Inflammatory macrophage treated with lipopolysaccharide for 1 hour (primary cell): Measurements from ENCODE around the gene PPFIBP1.
"Not testable (repeated sequence)": the region's sequence is repeated elsewhere in the genome, so short reads cannot be mapped to it uniquely, and the experiment has no call there.

ENCODE experiments used
- DNase-seq, 2 donors: peaks; one replicate each; pipeline ENCODE4 v3.0.0-alpha.2; 2020 to 2022

The PPFIBP1 gene

DNA sequence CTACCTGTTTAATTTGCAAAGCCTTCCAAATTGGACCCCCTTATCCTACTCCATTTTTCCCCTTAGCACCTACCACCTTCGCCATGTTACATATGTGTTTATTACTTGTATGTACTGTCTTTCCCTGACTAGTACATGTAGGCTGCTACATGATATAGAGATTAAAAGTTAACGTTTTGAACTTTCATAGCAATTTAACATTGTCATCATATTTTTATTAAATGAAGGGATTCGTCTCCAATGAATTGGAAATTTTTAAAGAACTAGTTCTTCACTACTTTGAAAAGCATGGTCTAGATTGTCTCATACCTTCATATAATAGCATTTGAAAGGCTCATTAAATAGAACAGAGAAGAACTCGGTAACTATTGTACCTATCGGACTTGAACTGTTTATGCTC is 107.4 kb downstream of the PPFIBP1 start:
- no peak for DNase-seq

DNA sequence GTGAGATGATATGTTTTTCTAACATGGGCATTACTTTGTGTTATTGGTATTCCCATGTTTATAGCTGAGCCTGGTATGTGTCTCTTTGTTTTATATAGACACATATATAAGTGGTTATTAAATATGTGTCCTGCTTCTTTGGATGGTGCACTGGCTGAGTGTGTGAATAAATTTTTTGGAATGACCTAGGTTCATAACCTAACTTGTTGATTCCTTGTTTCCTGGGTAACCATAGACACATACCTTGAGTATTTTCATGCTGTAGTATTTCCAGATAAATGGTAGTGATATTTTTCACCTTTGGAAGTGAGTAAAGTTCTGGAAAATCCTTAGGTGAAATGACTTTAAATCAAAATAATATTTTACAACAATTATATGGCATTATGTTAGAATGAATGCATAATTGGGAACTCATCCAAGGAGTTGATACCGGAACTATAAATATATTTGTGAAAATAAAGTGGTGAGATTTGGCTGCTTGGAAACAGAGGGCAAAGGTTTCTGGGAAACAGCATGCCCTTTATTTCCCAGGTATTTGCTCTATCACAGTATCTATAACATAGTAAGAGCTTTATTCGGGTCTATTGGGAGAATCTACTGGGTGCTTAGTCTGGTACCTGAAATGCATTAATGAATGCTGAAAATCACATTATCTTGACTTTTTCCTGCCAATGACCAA is 107.9 kb downstream of the PPFIBP1 start:
- no peak for DNase-seq

DNA sequence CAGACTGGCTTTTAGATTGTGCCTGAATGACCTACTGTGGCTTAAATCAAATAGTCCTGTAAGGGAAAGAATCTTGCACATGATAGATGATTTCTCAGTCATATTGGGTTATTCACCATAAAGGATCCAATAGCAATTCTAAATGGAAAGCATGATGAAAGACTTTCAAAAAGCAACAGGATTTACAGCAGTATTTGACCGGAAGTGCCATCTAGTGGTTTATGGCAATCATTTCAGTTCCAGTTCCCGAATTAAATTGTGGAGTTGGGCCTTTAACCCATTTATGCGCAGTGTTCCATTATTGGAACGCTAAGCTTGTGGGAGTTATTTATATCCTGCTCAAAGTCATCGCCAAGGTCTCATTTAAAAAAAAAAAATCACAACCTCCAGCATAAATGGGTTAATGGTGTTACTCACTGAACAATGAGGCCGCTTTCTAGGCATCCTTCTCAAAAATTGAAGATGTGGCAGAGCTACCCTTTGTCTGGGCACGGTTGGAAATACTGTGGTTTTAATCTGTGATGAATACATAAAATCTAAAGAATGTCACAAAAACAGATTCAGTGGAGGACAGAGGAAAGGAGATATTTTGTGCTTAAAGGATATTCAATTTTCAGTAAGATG is 111.5 kb downstream of the PPFIBP1 start:
- DNase-seq: peak; percentile 52 to 69

DNA sequence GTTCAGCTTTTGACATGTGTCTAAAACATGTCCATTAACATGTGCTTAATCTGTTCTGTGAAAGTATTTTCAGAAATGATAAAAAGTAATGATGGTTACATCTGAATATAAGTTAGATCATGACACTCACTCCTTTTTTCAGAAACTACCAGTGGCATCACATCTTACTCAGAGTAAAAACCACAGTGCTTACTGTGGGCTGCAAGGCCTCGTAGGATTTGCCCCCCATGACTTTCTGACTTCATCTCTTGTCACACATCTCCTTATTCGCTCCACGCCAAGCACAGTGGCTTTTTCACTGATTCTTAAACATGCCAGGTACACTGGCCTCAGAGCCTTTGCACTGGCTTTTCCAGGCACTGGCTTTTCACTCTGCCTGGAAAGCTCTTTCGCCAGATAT is 112.6 kb downstream of the PPFIBP1 start:
- not testable (repeated sequence) for DNase-seq

DNA sequence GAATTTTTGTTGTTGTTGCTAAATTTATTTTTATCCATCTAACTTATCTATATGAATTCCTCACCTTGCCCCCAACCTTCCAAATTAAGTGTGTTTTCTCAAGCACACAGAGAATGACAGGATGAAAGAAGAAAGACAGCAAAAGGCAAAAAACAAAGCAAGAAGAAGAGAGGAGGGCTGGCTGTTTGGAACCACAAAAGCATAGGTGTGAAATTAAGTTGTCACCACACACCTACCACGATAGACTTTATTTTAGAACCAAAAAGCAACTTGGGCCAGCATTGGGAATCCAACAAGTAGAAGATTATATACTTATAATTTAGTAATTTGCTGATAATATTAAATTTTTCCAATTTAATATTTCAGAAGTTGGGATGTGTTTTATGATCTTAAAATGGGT is 113.5 kb downstream of the PPFIBP1 start:
- DNase-seq: no peak

DNA sequence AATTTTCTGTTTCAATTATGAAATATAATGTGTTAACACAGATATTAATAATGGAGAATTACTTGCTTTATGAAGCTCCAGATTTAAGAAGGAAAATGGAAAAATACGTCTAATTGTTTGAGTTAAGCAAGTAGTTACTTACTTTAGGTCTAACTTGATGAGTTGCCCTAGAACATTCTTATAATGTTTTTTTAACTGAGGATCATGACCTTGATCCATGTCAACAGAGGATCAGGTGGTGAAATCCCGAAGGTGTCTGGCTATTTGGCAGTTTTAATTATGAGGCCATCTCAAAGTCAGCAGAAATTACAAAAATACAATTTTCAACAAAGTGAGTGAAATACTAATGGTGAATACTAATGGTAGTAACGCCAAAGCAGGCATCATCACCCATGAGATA is 115.3 kb downstream of the PPFIBP1 start:
- no peak for DNase-seq

DNA sequence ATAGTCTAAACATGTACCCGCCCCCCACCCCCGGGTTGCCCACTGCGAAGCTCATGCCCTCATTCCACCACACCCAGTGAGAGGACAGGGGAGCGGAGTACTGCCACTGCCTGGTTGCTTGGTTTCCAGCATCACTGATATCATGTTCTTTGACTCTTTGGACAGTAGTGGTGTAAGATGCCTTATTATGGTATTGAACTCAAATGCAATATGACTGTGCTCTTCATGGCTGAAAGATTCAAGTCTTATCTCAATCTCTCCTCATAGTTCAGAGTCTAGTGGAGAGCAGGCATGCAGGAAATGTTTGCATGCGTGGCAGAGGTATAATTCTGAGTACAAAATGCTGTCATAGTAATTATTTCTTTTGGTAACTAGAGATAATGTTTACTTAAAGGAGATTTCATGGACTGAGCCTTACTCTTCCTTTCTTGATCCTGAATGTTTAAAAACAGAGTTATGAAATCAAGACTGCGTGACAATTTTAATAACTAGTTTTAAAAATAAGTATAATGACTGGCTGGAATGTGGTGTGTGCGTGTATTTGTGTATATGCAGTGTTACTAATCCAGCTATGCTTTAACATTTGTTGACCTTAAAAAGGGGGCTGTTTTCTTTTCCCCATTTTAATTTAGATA is 116.7 kb downstream of the PPFIBP1 start:
- not testable (repeated sequence) for DNase-seq

DNA sequence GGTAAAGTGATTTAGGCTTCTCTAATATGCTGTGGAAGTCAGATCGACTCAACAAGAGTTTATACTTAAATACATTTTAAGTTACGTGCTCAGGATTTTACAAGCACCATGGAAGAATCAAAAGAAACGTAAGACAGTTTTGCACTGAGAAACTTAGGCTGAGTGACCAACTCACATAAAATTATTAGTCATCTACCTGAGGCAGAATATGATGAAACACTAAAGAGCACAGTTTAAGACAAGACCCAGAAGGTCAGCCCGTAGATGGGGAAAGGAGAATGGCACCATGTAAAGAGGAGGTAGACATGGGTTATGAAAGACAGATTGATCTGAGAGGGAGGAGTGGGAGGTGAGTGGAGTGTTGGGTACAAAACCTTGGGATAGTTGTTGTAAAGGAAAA is 118.4 kb downstream of the PPFIBP1 start:
- DNase-seq: not testable (repeated sequence)

DNA sequence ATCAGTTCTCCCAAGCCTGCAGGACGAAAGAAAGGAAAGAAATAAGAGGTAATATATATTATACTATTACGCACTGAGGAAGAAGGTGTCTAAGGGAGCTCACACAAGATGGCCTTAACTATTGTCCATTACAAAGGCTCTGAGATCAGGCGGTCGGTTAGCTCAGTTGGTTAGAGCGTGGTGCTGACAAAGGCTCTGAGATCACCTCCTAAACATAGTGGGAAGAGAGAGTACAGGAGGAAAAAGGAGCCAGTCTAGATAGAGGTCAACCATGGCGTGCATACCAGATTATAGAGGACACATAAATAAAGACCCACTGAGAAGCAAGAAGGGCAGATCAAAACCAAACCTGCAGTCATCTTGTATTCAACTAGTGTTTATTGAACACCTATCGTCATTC is 118.9 kb downstream of the PPFIBP1 start:
- not testable (repeated sequence) for DNase-seq

DNA sequence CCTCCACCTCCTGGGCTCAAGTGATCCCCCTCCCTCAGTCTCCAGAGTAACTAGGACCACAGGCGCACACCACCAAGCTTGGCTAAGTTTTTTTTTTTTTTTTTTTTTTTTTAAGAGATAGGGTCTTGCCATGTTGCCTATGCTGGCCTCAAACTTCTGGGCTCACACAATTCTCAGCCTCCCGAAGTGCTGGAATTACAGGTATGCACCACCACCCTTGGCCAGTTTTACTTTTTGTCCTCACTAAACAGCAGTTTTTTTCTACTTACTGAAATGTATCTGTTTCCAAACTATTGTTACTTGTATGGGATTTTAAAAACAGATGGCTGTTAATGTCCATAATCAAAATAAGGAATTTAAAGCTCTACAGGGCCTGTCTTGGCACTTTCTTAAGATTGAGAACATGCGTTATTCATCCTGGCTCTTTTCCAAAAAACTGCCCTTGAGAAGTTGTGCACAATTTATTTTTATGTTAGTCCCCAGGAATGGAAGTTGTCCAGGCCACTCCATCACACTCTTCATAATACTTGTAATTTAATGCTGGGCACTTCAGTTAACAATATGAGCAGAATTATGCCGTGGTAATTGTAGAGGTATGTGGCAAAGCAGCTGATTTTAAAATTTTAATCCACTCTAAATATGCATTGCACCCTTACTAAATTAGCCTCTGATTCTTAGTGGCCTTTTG is 120.3 kb downstream of the PPFIBP1 start:
- DNase-seq: no peak

DNA sequence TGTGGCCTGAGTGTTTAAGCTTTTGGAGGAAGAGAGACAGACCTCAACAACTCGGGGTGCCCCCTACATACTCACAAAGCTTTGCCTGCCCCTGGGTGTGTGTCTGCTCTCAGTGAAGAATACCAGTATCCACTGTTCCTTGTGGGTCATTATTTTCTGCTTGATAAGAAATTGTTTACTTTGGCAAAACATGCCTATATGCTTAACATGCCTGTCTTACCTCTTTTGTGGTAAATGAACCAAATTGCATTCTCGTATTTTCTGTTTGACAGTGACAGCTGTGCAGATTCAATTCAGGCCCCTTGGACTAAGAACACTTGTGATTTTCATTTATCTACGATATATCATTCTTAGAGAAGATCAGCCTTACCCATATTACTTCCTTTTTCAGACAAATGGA is 121.7 kb downstream of the PPFIBP1 start:
- no peak for DNase-seq

DNA sequence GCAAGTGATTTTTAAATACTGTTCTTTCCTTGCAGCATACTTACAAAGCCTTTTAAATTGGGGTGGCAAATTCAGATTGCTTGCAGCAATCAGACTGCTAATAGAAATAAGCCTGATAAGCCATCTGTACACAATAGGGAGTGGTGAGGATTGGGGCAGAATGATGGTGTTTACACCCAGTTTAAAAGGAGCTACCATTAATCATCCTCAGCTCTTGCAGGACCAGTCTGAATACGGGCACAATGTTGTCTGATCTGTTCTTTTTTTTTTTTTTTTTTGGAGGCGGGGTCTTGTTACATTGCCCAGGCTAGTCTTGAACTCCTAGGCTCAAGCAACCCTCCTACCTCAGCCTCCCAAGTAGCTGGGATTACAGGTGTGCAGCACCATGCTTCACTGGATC is 122.1 kb downstream of the PPFIBP1 start:
- no peak for DNase-seq

DNA sequence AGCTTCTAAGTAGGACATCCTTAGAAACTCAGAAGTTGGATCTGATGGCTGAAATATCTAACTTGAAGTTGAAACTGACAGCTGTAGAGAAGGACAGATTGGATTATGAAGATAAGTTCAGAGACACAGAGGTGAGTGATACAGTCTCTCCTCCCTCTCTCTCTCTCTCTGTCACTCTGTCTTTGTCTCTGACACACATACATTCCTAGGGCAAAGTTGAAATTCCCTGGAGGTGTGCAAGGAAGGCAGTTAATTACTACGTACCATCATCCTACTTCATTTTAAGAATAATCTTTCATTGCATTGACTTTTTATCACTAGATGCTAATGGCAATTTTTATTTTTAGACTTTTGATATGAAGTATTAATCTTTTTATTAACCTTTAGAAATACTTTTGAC is 126.0 kb downstream of the PPFIBP1 start:
- DNase-seq: no peak

DNA sequence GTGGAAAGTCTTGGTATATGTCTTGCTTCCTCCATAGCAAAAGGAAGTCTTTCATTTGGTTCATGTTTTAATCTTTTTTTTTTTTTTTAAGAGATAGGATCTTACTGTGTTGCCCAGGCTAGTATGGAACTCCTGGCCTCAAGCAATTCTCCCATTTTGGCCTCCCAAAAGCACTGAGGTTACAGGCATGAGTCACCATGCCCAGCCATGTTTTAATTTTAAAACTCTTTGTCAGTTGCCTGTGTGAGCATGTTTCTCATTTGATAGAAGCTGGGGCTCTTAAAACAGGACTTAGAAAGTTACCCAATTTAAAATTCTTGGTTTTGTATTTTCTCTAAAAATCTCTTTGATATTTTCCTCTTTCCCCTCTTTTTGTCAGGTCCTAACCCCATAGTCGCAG is 127.2 kb downstream of the PPFIBP1 start:
- no peak for DNase-seq

DNA sequence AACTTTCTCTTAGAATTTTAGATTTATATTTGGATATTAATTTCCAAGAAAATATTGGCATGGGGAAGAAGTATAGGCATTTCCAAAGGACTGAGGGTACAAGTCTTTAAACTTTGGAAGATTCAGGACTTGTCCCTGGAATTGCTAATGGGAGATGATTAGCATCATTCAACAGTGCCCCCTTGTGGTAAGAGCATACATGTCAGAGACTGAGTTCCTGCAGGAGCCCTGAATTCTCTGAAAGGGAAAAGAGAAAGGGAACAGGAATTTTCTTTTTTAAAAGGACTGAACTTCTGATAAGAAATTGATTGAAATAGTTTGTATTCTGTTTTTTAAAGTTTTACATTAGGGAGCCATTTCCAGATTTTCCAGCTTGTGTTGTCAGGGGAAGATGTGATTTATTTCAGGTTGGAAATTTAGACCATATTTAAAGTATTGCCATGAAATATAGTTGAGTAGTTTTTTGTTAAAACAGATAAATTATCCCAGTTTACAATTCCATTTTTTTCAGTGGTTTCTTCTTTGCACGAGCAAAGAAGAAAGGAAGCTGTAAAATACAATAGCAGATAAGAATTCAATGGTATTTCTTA is 128.3 kb downstream of the PPFIBP1 start:
- peak; percentile 36 to 85 for DNase-seq

DNA sequence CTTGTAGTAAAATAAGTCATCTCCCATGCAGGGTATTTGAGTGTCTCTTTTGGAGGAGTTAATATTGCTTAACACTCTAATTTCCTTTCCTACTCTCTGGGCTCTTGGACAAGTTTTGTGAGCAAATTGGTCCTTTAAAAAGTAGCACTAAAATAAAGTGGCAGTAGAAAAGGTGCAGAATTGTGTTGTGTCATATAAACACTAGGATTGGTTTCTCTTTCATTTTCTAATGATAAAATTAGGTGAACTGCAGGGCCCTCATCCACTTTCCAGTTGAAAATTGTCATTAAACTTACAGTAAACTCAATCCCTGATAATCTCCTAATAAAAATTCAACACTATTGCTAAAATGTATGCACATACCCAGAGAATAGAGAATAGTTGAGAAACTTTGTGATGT is 129.7 kb downstream of the PPFIBP1 start:
- no peak for DNase-seq

DNA sequence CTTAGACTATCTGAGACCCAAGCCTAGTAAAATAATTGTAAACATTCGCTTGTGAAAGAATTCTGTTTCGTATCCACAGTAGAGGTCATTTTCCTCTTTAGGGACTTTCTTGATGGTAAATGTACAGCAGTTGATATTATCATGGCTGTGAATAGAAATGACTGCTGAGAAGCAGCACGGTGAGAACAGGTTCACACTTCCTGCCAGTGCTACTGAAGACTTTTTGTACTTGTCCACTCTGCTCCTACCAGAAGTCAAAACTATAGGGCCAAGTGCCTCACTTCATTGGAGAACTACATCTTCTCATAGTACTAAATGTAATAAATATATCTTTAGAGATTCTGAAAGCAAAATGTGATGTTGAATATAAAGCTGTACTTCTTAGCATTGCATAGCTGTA is 131.5 kb downstream of the PPFIBP1 start:
- not testable (repeated sequence) for DNase-seq

DNA sequence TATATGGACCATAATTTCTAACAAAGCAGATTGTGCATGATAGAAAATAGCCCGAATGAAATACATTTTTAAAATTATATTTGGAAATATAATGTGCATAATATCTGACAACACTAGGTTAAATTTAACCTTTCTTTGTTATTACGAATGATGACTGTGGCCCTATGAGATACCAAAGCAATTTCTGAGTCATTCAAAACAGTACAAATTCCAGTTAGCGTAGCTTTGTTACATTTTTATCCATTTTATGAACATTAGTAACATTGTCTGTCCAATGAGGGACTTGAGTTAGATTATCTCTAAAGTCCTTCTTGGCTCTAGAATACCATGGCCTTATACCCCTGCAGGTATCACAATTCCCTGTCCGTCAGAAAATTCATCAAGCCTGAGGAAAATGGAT is 133.3 kb downstream of the PPFIBP1 start:
- no peak for DNase-seq

DNA sequence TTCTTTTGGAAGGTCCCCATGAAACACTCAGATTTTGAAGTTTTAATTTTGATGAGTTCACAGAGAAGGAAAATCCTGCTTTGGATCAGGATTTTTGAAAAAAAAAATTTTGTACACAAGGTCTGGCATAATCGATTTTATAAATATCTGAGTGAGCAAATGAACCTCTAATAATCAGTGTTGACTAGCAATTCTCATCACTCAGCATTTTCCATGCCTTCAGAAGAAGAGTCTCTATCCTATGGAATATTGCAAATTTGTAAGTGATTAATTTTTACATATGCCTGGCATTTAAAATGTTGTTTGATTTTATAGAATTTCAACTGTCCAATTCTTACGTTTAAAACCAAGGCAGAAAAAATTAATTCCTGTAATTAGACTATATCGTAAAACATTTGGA is 141.7 kb downstream of the PPFIBP1 start:
- DNase-seq: no peak

DNA sequence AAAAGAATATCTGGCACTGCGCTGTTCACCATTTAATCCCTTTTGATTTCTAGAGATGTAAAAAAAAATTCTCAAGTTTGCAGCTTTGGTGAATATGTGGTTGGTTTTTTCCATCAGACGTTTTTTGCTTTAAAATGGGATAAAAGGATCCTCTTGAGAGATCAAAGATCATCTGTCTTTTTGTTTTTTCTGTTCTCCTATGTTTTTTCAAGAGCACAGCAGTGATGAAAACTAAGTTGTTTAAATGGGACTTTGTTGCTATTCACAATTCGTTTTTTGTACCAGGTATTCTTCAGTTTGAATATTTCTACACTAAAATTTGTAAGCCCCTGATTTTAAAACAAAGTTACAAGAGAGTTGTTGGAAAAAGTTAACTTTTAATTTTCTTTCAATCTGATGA is 142.5 kb downstream of the PPFIBP1 start:
- DNase-seq: no peak

DNA sequence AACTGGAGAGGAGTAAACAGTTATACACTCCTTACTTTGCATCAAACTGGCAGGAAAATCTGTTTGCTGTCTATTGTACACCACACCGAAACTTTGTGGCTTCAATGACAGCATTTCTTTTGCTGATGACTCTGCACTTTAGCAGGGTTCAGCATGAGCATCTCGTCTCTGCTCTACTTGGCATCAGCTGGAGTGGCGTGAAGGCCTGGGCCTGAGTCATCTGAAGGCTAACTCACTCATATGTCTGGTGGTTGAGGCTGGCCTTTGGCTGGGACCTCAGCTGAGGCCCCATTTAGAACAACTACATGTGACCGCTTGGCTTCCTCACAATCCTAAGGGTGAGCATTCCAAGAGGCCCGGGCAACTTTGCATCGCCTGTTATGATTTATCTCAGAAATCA is 143.5 kb downstream of the PPFIBP1 start:
- no peak for DNase-seq

DNA sequence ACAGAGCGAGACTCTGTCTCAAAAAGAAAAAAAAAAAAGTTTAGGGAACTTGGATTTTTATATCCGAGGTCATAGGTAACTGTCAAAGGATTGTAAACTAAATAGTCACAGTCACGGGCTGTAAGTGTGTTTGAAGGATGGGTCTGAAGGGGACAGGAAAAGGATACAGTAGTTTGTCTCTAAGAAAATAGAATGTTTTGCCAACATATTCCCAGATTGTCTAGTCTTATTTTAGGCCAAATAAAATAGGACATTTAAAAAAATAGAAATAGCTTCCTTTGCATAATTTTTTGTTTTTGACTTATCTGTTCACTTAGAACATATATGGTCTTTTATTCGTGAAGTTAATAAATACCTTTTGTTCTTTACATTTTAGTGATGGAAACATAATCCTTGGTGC is 148.0 kb downstream of the PPFIBP1 start:
- no peak for DNase-seq

DNA sequence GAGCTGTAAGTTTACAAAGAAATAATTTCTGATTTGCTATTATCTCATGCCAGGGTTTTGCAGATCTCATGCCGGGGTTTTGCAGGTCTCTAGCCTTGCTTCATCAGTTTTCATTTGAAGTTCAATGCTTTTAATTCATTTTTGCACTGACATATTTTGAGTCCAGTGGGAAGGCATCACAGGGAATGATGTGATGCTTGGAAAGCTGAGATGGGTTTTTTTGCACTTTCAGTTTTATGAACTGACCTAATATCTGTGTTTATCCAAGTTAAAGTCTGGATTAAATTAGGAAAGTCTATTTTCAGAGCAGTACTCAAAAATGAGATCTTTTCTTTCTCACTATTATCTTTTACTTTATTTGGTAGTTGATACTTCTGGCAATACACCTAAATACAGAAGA is 148.6 kb downstream of the PPFIBP1 start:
- DNase-seq: no peak
